ENCODE data around the gene FAM170B.

GRCh38 chr10:49174926-49175500 is 41.2 kb upstream of the FAM170B start:
- TF ChIP-seq ZC3H10 (CRISPR knock-in tag; IDR thresholded peaks at IDR 0.05) (no peak), TOX (CRISPR knock-in tag; IDR thresholded peaks at IDR 0.05; ENCODE audit: borderline replicate concordance) (no peak), ZNF70 (CRISPR knock-in tag; IDR thresholded peaks at IDR 0.05) (no peak), ZFP30 (CRISPR knock-in tag; IDR thresholded peaks at IDR 0.05) (no peak), ISL1 (CRISPR knock-in tag; IDR thresholded peaks at IDR 0.05) (no peak), BACH2 (CRISPR knock-in tag; IDR thresholded peaks at IDR 0.05; ENCODE audit: borderline replicate concordance) (no peak), ZNF8 (CRISPR knock-in tag; IDR thresholded peaks at IDR 0.05) (no peak)
- TF ChIP-seq, protein P1, sequence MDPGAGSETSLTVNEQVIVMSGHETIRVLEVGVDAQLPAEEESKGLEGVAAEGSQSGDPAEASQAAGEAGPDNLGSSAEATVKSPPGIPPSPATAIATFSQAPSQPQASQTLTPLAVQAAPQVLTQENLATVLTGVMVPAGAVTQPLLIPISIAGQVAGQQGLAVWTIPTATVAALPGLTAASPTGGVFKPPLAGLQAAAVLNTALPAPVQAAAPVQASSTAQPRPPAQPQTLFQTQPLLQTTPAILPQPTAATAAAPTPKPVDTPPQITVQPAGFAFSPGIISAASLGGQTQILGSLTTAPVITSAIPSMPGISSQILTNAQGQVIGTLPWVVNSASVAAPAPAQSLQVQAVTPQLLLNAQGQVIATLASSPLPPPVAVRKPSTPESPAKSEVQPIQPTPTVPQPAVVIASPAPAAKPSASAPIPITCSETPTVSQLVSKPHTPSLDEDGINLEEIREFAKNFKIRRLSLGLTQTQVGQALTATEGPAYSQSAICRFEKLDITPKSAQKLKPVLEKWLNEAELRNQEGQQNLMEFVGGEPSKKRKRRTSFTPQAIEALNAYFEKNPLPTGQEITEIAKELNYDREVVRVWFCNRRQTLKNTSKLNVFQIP (CRISPR knock-in tag; IDR thresholded peaks at IDR 0.05; ENCODE audit: borderline replicate concordance, low read depth): no peak

All from SK-N-SH treated with all-trans-retinoic acid at 6 μM for 48 hours (cell line).